Measurements from ENCODE around the gene ZYX. TPM values are rescaled to one million over a fixed set of nuclear protein-coding genes. Genes with fewer than 3 reads are reported as not detected.

ZYX gene
- total and polyA plus RNA-seq, 9 of the 15 experiments (the other 6 are each of a cell fraction or from before 2014, with no cell fraction given) = 1.8 to 130 (median 15.7) TPM

GRCh38 chr7:143387156-143387975 is 6.2 kb downstream of the ZYX start (continued):
- TF ChIP-seq ETV1 (tag; conservative IDR thresholded peaks at IDR 0.05; ENCODE audit: low read depth) (no peak), TAF1 (IDR thresholded peaks at IDR 0.05; ENCODE audit: control insufficient read depth, extremely low read depth, insufficient read depth, low read length, severe bottlenecking) (no peak), KDM4B (IDR thresholded peaks at IDR 0.05; ENCODE audit: borderline replicate concordance in 2 of 2, low read depth in 1 of 2) (no peak), TEAD4 (IDR thresholded peaks at IDR 0.05; ENCODE audit: low read length) (no peak), TEAD4 (CRISPR knock-in tag; IDR thresholded peaks at IDR 0.05; ENCODE audit: borderline replicate concordance) (peak; percentile 57; the same call in 1 of the 2 replicates), EZH2 (IDR thresholded peaks at IDR 0.05; ENCODE audit: borderline replicate concordance, low read depth, low read length) (no peak), ZNF253 (CRISPR knock-in tag; conservative IDR thresholded peaks at IDR 0.05) (no peak), FOXK1 (CRISPR knock-in tag; IDR thresholded peaks at IDR 0.05; ENCODE audit: borderline replicate concordance) (peak; percentile 42; the same call in 1 of the 2 replicates), MXD1 (CRISPR knock-in tag; IDR thresholded peaks at IDR 0.05; ENCODE audit: borderline replicate concordance, poor library complexity, severe bottlenecking) (no peak), CREM (IDR thresholded peaks at IDR 0.05; ENCODE audit: low read depth) (no peak), RHOXF2B (CRISPR knock-in tag; conservative IDR thresholded peaks at IDR 0.05) (no peak), SMARCA4 (IDR thresholded peaks at IDR 0.05) (no peak), ELK1 (CRISPR knock-in tag; IDR thresholded peaks at IDR 0.05) (no peak), HES1 (IDR thresholded peaks at IDR 0.05; ENCODE audit: low read depth) (no peak), NR3C1 (CRISPR knock-in tag; IDR thresholded peaks at IDR 0.05) (no peak), ZFP30 (CRISPR knock-in tag; IDR thresholded peaks at IDR 0.05; ENCODE audit: borderline replicate concordance) (no peak), MCM2 (IDR thresholded peaks at IDR 0.05; ENCODE audit: low read depth) (no peak), CTCFL (IDR thresholded peaks at IDR 0.05; ENCODE audit: borderline replicate concordance, insufficient read depth, low read depth, low read length, poor library complexity, severe bottlenecking) (no peak)

All from K562 (cell line).